Activated CD8-positive, alpha-beta T cell treated with anti-CD3 and anti-CD28 coated beads for 36 hours (primary cell): ENCODE results near the gene COLEC11. TPM values are rescaled to one million over a fixed set of nuclear protein-coding genes. Genes with fewer than 3 reads are reported as not detected.

Experiments
- ATAC-seq: fragments of 200-7000 bp; cut with Tn5 transposase; one replicate; pipeline ENCODE4 v1.10.0; 2021; ENCODE audit warnings: mild to moderate bottlenecking, moderate library complexity
- CTCF ChIA-PET: fragments of 350-600 bp; sonication (Branson Sonifier 250); formaldehyde crosslinking; loops from one replicate; lab custom pipeline; 2021; ENCODE audit warnings: antibody characterized with exemption; lab: Charles Lee
- POLR2A ChIA-PET: fragments of 350-600 bp; sonication (Branson Sonifier 250); formaldehyde crosslinking; loops from one replicate; lab custom pipeline; 2021; ENCODE audit warnings: antibody characterized with exemption; lab: Charles Lee
- DNase-seq: peaks from one replicate; pipeline ENCODE4 v3.0.0-alpha.2; 2020
- H3K27ac Mint-ChIP-seq: one replicate; pipeline ENCODE4 v1.8.0; 2021; ENCODE audit warnings: mild to moderate bottlenecking, mixed read lengths
- H3K27me3 Mint-ChIP-seq: one replicate; pipeline ENCODE4 v1.8.0; 2021; ENCODE audit warnings: mixed read lengths
- H3K36me3 Mint-ChIP-seq: one replicate; pipeline ENCODE4 v1.8.0; 2021; ENCODE audit warnings: low read depth, mixed read lengths
- H3K4me1 Mint-ChIP-seq: one replicate; pipeline ENCODE4 v1.8.0; 2021; ENCODE audit warnings: low read depth, mixed read lengths
- H3K4me3 Mint-ChIP-seq: one replicate; pipeline ENCODE4 v1.8.0; 2021; ENCODE audit warnings: mild to moderate bottlenecking, moderate library complexity, mixed read lengths
- H3K9me3 Mint-ChIP-seq: one replicate; pipeline ENCODE4 v1.8.0; 2021; ENCODE audit warnings: mixed read lengths
- intact Hi-C: fragments of 100-400 bp; cut with micrococcal nuclease; formaldehyde crosslinking; loops from one replicate; pipeline ENCODE4 v1.10.0; 2022
- total RNA-seq, 2 experiments: library from RNA; stranded (reverse); gene quantifications; one replicate each; pipeline ENCODE4 v1.2.3, GENCODE V29; 2021
- TF ChIP-seq, protein P1 (sequence below): fragments of 200-600 bp; IDR thresholded peaks from one replicate; pipeline ENCODE4 v1.8.0; 2022; ENCODE audit warnings: antibody characterized with exemption, mild to moderate bottlenecking

Gene COLEC11
- total RNA-seq, 2 experiments from 2014 or later: 0.49 TPM; not detected in 1

DNA sequence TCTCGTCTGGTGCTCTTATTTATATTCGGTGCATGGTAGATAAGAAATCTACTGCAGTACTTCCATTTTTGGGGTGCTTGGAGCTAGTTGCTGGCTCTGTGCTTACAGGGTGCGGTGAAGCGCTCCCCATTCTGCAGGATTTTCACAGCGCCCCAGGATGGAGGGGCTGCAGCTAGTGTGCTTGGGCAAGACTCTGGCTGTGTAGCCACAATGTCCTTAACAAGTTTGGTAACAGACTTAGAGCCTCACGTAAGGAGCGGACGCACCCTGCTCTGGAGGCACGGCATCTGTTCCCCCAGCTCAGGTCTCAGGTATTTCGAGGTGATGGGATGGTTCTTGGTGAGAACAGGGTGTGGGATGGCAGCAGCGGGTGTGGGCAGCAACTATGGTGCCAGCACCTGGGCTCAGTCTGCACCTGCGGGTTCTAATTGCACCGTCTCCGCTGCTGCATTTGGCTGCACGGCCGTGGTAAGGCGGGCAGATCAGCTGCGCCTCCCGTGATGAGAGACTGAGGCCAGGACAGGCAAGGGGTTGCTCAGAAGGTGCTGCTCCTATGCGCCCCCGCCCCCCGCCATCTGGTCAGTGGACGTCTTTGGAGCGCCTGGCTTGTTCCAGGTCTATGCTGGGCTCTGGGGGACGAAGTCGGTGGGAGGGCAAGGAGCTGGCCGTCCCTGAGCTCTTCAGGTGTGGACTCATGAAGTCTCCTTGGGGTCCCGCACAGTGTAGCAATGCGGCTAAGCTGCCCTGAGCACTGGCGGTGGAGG lies 43.0 kb downstream of the COLEC11 start:
- Mint-ChIP-seq H3K36me3 (no peaks in the 10 kb centered on the region), H3K4me3 (no peak overlapping the region), H3K4me1 (no peaks in the 10 kb centered on the region), H3K27ac (no peak overlapping the region), H3K9me3 (no peaks in the 10 kb centered on the region), H3K27me3 (no peaks in the 10 kb centered on the region)
- ChIA-PET POLR2A (no interaction called here), CTCF (no interaction called here)
- intact Hi-C loops: no loop called here
- ATAC-seq (no peak), DNase-seq (no peak)
- TF ChIP-seq, protein P1, sequence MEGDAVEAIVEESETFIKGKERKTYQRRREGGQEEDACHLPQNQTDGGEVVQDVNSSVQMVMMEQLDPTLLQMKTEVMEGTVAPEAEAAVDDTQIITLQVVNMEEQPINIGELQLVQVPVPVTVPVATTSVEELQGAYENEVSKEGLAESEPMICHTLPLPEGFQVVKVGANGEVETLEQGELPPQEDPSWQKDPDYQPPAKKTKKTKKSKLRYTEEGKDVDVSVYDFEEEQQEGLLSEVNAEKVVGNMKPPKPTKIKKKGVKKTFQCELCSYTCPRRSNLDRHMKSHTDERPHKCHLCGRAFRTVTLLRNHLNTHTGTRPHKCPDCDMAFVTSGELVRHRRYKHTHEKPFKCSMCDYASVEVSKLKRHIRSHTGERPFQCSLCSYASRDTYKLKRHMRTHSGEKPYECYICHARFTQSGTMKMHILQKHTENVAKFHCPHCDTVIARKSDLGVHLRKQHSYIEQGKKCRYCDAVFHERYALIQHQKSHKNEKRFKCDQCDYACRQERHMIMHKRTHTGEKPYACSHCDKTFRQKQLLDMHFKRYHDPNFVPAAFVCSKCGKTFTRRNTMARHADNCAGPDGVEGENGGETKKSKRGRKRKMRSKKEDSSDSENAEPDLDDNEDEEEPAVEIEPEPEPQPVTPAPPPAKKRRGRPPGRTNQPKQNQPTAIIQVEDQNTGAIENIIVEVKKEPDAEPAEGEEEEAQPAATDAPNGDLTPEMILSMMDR: no peak

DNA sequence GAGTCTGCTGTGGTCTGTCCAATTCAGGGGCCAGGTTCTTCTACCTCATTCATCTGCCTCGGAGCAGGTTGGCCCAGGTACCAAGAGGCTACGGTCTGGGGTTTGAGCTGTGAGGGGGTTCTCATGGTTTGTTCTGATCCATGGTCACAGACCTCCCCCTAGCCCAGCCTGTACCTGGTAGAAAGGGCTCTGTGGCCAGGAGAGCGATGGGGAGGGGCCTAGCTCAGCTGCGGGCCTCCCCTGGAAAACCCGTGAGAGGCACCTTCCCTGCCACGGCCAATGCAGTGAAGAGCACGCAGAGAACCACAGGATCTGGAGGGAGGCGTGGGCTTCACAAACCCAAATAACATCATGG lies 43.5 kb downstream of the COLEC11 start:
- intact Hi-C loops: no loop called here
- Mint-ChIP-seq H3K4me3 (no peak overlapping the region), H3K4me1 (no peaks in the 10 kb centered on the region), H3K27me3 (no peaks in the 10 kb centered on the region), H3K27ac (no peak overlapping the region), H3K9me3 (no peaks in the 10 kb centered on the region), H3K36me3 (no peaks in the 10 kb centered on the region)
- DNase-seq: no peak
- ChIA-PET CTCF (no interaction called here), POLR2A (no interaction called here)
- TF ChIP-seq, protein P1: no peak
- no peak for ATAC-seq

DNA sequence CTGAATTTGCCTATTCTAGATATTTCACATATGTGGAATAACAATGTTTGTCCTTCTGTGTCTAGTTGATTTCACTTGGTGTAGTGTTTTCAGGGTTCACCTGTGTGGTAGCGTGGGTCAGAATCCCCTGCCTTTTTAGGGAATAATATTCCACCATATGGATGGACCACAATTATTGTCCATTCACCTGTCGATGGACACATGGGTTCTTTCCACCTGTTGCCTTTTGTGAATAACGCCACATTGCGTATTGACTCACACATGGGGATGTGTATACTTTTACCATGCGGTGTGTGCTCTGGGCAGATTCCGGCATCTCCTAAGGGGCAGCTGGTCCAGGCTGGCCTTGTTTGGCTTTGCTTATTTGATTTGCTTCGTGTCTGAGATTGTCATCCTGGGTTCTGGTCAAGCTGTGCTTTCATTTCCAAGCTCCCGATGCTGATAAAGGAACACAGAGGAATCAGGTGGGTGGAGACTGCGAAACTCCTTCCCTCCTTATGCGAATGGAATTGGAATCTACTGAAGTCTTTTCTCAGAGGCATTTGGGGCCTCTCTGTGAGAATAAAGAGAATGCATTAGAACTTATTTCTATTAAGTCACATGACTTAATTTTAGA lies 44.2 kb downstream of the COLEC11 start:
- POLR2A ChIA-PET: no interaction called here
- CTCF ChIA-PET: no interaction called here
- H3K4me3 Mint-ChIP-seq: no peak overlapping the region
- intact Hi-C loops: no loop called here
- H3K27me3 Mint-ChIP-seq: no peaks in the 10 kb centered on the region
- TF ChIP-seq, protein P1: no peak
- no peaks in the 10 kb centered on the region for H3K36me3 Mint-ChIP-seq
- H3K27ac Mint-ChIP-seq: no peak overlapping the region
- DNase-seq (no peak), ATAC-seq (no peak)
- no peaks in the 10 kb centered on the region for H3K4me1 Mint-ChIP-seq
- no peaks in the 10 kb centered on the region for H3K9me3 Mint-ChIP-seq

DNA sequence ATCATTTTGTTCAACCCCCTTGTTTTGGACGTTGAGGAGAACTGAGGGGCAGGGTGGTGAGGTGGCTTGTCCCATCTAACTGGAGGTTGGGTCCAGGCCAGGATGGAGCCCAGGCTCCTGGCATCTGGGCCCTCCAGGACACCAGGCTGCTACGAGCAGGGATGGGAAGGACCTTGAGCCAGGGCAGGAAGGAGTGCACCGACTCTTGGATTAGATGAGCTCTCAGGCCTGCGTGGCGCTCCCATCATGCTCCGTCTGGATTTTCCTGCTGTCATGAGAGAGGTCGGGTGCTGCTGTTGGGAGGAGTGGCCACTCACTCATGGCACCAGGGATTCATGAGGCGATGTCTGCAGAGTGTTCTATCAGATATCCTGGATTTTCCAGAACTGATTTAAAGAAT lies 44.7 kb downstream of the COLEC11 start:
- CTCF ChIA-PET: no interaction called here
- TF ChIP-seq, protein P1: no peak
- no peak overlapping the region for H3K4me3 Mint-ChIP-seq
- ATAC-seq (no peak), DNase-seq (no peak)
- no peaks in the 10 kb centered on the region for H3K9me3 Mint-ChIP-seq
- H3K27me3 Mint-ChIP-seq: no peaks in the 10 kb centered on the region
- no peaks in the 10 kb centered on the region for H3K4me1 Mint-ChIP-seq
- no peaks in the 10 kb centered on the region for H3K36me3 Mint-ChIP-seq
- POLR2A ChIA-PET: no interaction called here
- intact Hi-C loops: no loop called here
- no peak overlapping the region for H3K27ac Mint-ChIP-seq

DNA sequence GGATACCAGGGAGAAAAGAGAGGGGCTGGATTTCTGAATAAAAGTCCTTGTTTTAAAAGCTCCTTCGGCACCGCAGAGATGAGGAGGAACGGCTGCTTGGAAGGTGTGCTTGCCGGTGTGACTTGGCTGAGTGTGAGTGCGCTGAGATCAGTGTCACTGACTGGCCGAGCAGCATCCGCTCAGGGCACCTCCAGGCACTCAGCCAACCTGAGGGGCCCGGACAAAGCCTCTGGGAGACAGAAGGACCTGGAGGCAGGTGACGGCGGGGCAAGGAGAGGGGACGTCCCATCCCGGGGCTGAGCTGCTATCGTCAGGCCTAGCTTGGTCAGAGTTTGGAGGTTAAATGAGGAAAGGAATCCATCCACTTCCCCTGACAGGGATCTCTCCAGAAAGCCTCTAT lies 46.3 kb downstream of the COLEC11 start:
- no peak for ATAC-seq
- Mint-ChIP-seq H3K27ac (no peak overlapping the region), H3K4me3 (no peak overlapping the region), H3K4me1 (no peaks in the 10 kb centered on the region), H3K27me3 (no peaks in the 10 kb centered on the region), H3K9me3 (no peaks in the 10 kb centered on the region), H3K36me3 (no peaks in the 10 kb centered on the region)
- ChIA-PET POLR2A (no interaction called here), CTCF (interaction anchor here (1.0 to 1.4 kb wide), 2 partner anchors 179 to 217 kb away, joined by 3 read pairs; no protein-coding TSS in a partner anchor)
- intact Hi-C loops: no loop called here
- TF ChIP-seq, protein P1: no peak
- DNase-seq: no peak
